Breast epithelium (tissue), 4 donors: Measurements from ENCODE around the gene ASF1A. TPM values are rescaled to one million over a fixed set of nuclear protein-coding genes. Genes with fewer than 3 reads are reported as not detected.

Source experiments
- DNase-seq, 2 donors: peaks; one replicate each; pipeline ENCODE4 v3.0.0-alpha.2; 2019; ENCODE audit warnings: low spot score in 2 of 2
- H3K27ac ChIP-seq, 2 donors: fragments of 200-600 bp; sonication (generic) in 1 of 2; one replicate each; pipeline ENCODE4 v1.5.1; 2016 to 2019; ENCODE audit warnings: mild to moderate bottlenecking in 1 of 2
- H3K27me3 ChIP-seq, 2 donors: fragments of 200-600 bp; sonication (generic) in 1 of 2; one replicate each; pipeline versions ENCODE4 v1.5.1 to v1.6.0; 2017 to 2019; ENCODE audit warnings: control low read depth in 1 of 2, mild to moderate bottlenecking in 1 of 2
- H3K36me3 ChIP-seq: fragments of 200-600 bp; one replicate; pipeline ENCODE4 v1.5.1; 2019
- H3K4me1 ChIP-seq, 2 donors: fragments of 200-600 bp; sonication (generic); one replicate each; pipeline ENCODE4 v1.5.1; 2016 to 2019; ENCODE audit warnings: control low read depth in 1 of 2
- H3K4me3 ChIP-seq, 3 donors: fragments of 200-600 bp; sonication (generic); 1 replicate in 2 of 3; 2 replicates in 1 of 3; pipeline ENCODE4 v1.5.1; 2016 to 2019; ENCODE audit warnings: mild to moderate bottlenecking in 3 of 3, moderate library complexity in 2 of 3
- H3K9me3 ChIP-seq, 2 donors: fragments of 200-600 bp; sonication (generic) in 1 of 2; one replicate each; pipeline ENCODE4 v1.5.1; 2016 to 2019; ENCODE audit warnings: control low read depth in 1 of 2
- CTCF ChIP-seq, 3 donors: fragments of 450-650 bp; IDR thresholded peaks; one replicate each; pipeline ENCODE4 v1.5.1; 2016 to 2017; ENCODE audit warnings: antibody characterized with exemption in 3 of 3, mild to moderate bottlenecking in 3 of 3, moderate library complexity in 3 of 3
- POLR2A ChIP-seq: fragments of 450-650 bp; IDR thresholded peaks from one replicate; pipeline ENCODE4 v1.6.1; 2016; ENCODE audit warnings: antibody characterized with exemption, mild to moderate bottlenecking, moderate library complexity
- POLR2AphosphoS5 ChIP-seq, 3 donors: sonication (generic); formaldehyde crosslinking; IDR thresholded peaks; one replicate each; pipeline ENCODE4 v1.6.1; 2017; ENCODE audit warnings: antibody characterized with exemption in 3 of 3
- intact Hi-C: fragments of 100-400 bp; cut with DNase I; formaldehyde crosslinking; loops from one replicate; pipeline ENCODE4 v1.15.1; 2023; ENCODE audit warnings: low total_unique reads
- total RNA-seq, 3 donors: library from RNA; depleted of rRNA; stranded (reverse); fragments of >200 nt; gene quantifications; one replicate each; pipeline ENCODE4 v1.1.0, GENCODE V29; 2016

ASF1A gene
- total RNA-seq, 3 donors from 2014 or later: 8.6 to 13.2 (median 10.5) TPM

- intact Hi-C loops: no loop called here
- no peak for TF ChIP-seq CTCF (IDR thresholded peaks at IDR 0.05)
- TF ChIP-seq POLR2A: no peak
- no peak for TF ChIP-seq POLR2AphosphoS5 (IDR thresholded peaks at IDR 0.05)
- Histone ChIP-seq H3K36me3 (no peaks in the 10 kb centered on the region), H3K4me1 (peaks cover 0 to 4% of the 10 kb centered on the region in 2 donors), H3K27me3 (no peaks in the 10 kb centered on the region), H3K9me3 (no peaks in the 10 kb centered on the region), H3K4me3 (no peak overlapping the region), H3K27ac (no peak overlapping the region)
- DNase-seq: no peak
These were observed 24.6 kb upstream of the ASF1A start for GRCh38 chr6:118869350-118869749.

- Histone ChIP-seq H3K4me3 (no peak overlapping the region), H3K27ac (no peak overlapping the region), H3K27me3 (no peaks in the 10 kb centered on the region), H3K4me1 (peaks cover 0 to under 1% of the 10 kb centered on the region in 2 donors), H3K9me3 (no peaks in the 10 kb centered on the region), H3K36me3 (no peaks in the 10 kb centered on the region)
- DNase-seq: no peak
- no peak for TF ChIP-seq CTCF (IDR thresholded peaks at IDR 0.05)
- TF ChIP-seq POLR2A: no peak
- TF ChIP-seq POLR2AphosphoS5 (IDR thresholded peaks at IDR 0.05): no peak
- intact Hi-C loops: no loop called here
These were observed 23.9 kb upstream of the ASF1A start for GRCh38 chr6:118869894-118870589.

- H3K36me3 ChIP-seq: no peaks in the 10 kb centered on the region
- H3K4me1 ChIP-seq: no peaks in the 10 kb centered on the region
- no peak for TF ChIP-seq POLR2A
- TF ChIP-seq CTCF (IDR thresholded peaks at IDR 0.05): no peak
- no peak for TF ChIP-seq POLR2AphosphoS5 (IDR thresholded peaks at IDR 0.05)
- intact Hi-C loops: no loop called here
- DNase-seq: no peak
- no peaks in the 10 kb centered on the region for H3K9me3 ChIP-seq
- H3K4me3 ChIP-seq: no peak overlapping the region
- H3K27me3 ChIP-seq: no peaks in the 10 kb centered on the region
- no peak overlapping the region for H3K27ac ChIP-seq
These were observed 22.6 kb upstream of the ASF1A start for GRCh38 chr6:118871331-118871730.

- Histone ChIP-seq H3K27ac (no peak overlapping the region), H3K4me3 (no peak overlapping the region), H3K27me3 (no peaks in the 10 kb centered on the region), H3K9me3 (no peaks in the 10 kb centered on the region), H3K36me3 (no peaks in the 10 kb centered on the region), H3K4me1 (no peaks in the 10 kb centered on the region)
- DNase-seq: no peak
- TF ChIP-seq POLR2A (no peak), CTCF (IDR thresholded peaks at IDR 0.05) (no peak)
- intact Hi-C loops: no loop called here
These were observed 21.6 kb upstream of the ASF1A start for GRCh38 chr6:118872318-118872717.

- Histone ChIP-seq H3K27ac (no peak overlapping the region), H3K36me3 (no peaks in the 10 kb centered on the region), H3K9me3 (no peaks in the 10 kb centered on the region), H3K4me3 (no peak overlapping the region), H3K27me3 (no peaks in the 10 kb centered on the region), H3K4me1 (no peaks in the 10 kb centered on the region)
- intact Hi-C loops: no loop called here
- no peak for TF ChIP-seq POLR2AphosphoS5 (IDR thresholded peaks at IDR 0.05)
- no peak for TF ChIP-seq CTCF (IDR thresholded peaks at IDR 0.05)
- no peak for TF ChIP-seq POLR2A
- no peak for DNase-seq
These were observed 21.2 kb upstream of the ASF1A start for GRCh38 chr6:118872726-118873125.
